Mesodermal cell (in vitro differentiated cells): Measurements from ENCODE around the gene NAALADL2.

Source experiments
- H3K27ac ChIP-seq: 2 replicates; pipeline ENCODE4 v1.7.0; 2013; ENCODE audit warnings: mild to moderate bottlenecking, low read depth, low read length, moderate library complexity; ENCODE audit not compliant: severe bottlenecking
- H3K36me3 ChIP-seq: 2 replicates; pipeline ENCODE4 v1.7.1; 2013; ENCODE audit warnings: mild to moderate bottlenecking, low read length, moderate library complexity; ENCODE audit not compliant: control insufficient read depth, insufficient read depth
- H3K4me1 ChIP-seq: one replicate; pipeline ENCODE4 v1.7.1; 2013; ENCODE audit warnings: mild to moderate bottlenecking, low read length; ENCODE audit not compliant: insufficient read depth, control insufficient read depth, poor library complexity, severe bottlenecking
- H3K4me3 ChIP-seq: 2 replicates; pipeline ENCODE4 v1.7.0; 2013; ENCODE audit warnings: low read length, control low read depth, mild to moderate bottlenecking; ENCODE audit not compliant: insufficient read depth, poor library complexity, severe bottlenecking; ENCODE audit errors: extremely low read depth
- H3K9me3 ChIP-seq: 2 replicates; pipeline ENCODE4 v1.7.1; 2013; ENCODE audit warnings: mild to moderate bottlenecking, low read length, moderate library complexity; ENCODE audit not compliant: control insufficient read depth
- WGBS, 2 experiments: methylation state at CpG; one replicate each; pipeline ENCODE4 v1.1.5; 2013; ENCODE audit warnings: missing lambda C conversion rate in 2 of 2; ENCODE audit not compliant: insufficient coverage in 2 of 2; 5-methylcytosine and 5-hydroxymethylcytosine counted together

NAALADL2 gene

DNA sequence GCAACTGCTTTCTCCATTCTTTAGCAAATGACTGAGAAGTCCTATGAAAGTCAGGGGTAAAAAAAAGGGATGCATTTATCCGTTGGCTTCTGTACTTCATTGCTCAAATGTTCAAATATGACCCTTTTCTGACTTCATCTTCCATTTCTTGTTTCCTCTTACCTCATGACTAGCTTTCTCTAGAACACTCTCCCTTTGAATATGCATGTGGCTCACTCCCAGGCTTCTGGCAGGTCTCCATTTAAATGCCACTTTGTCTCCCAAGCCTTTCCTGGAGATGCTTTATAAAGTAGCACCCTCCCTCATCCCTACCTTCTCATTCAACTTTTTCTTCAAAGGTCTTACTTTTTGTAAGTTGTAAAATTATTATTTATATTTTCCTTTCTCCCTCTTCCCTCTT, 781.8 kb downstream of the NAALADL2 start:
- WGBS, 2 experiments: 50 to 100% methylated on average over 1 of the region's 1 CpG
- no peaks in the 10 kb centered on the region for H3K9me3 ChIP-seq

DNA sequence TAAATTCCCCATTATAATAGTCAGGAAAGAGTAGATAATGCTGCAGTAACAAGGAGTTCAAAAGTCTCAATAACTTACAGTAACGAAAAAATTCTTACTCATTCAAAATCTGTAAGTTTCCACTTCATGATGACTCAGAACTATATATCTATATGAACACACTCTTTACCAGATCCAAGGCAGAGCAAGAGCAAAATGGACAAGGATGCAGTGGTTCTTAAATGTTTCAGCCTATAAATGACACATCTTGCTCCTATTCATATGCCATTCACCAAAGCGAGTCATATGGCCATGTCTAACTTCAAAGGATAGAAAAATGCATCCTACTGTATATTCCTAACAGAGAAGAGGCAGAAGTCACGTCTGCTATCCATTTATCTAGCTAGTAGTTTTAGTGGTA, 787.7 kb downstream of the NAALADL2 start:
- H3K27ac ChIP-seq: no peak overlapping the region
- H3K9me3 ChIP-seq: no peaks in the 10 kb centered on the region
- WGBS, 2 experiments: 80 to 100% methylated on average over 1 to 2 of the region's 3 CpGs
- H3K4me3 ChIP-seq: no peak overlapping the region
- H3K36me3 ChIP-seq: no peaks in the 10 kb centered on the region
- H3K4me1 ChIP-seq: no peaks in the 10 kb centered on the region

More for the DNA sequence above, 781.8 kb downstream of the NAALADL2 start:
- Histone ChIP-seq H3K27ac (no peak overlapping the region), H3K4me3 (no peak overlapping the region), H3K36me3 (no peaks in the 10 kb centered on the region), H3K4me1 (no peaks in the 10 kb centered on the region)

DNA sequence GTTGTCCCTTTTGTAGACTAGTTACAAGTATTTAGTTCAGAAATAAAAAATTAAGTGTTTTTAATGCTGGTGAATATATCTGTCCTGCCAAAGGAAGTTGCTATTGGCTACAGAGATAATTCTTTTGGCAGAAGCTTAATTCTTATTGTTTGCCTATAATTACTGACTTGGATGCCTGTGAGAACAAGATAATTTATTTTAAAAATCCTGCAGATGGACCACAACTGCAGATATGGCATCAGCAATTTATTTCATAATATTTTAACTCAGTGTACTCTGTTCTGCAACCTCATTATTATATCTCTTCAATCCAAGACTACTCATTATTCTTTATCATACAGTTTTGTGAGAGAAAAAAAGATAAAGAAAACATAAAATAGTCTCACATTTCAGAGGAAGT, 789.8 kb downstream of the NAALADL2 start:
- H3K4me3 ChIP-seq: no peak overlapping the region
- no peaks in the 10 kb centered on the region for H3K9me3 ChIP-seq
- H3K36me3 ChIP-seq: no peaks in the 10 kb centered on the region
- H3K27ac ChIP-seq: no peak overlapping the region
- H3K4me1 ChIP-seq: no peaks in the 10 kb centered on the region

DNA sequence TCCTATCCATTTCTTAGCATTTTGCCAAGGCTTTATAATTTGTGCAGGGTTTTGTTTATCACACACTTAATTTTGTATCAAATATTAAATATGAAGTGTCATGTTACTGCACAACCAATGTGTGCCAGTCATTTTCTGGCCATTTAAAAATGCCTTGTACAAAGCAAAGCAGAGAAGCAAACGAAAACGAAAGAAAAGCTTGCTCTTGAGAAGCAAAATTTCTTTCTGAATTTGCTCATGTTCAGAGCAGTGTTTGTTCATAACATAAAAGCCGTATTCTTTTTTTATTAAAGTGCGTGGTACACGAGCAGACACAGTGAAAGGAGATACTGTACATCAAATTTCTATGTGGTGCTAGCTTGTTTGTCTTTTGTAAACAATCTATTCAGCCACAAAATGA, 792.6 kb downstream of the NAALADL2 start:
- H3K9me3 ChIP-seq: no peaks in the 10 kb centered on the region
- 89% methylated on average over 2 to 3 of the region's 5 CpGs for WGBS, 2 experiments
- peaks cover 3% of the 10 kb centered on the region for H3K4me1 ChIP-seq
- H3K36me3 ChIP-seq: no peaks in the 10 kb centered on the region
- no peak overlapping the region for H3K4me3 ChIP-seq
- no peak overlapping the region for H3K27ac ChIP-seq

DNA sequence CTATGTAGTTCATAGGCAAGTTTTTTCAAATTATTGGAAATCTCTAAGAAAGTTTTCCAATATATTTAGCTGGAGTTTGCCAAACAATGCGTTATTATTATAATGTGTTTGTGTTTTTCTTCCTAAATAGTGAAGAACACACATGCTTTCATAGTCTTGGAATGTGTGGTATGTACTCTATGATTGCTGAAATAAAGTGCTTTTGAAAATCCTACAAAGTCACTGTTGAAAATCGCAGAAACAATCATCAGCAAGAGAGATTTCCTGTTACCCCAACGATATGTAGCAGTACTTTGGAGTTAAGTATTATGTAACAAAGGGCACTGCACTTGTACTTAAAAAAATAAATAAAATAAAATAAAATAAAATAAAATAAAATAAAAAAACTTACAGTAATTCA, 796.2 kb downstream of the NAALADL2 start:
- peaks cover 3% of the 10 kb centered on the region for H3K4me1 ChIP-seq
- H3K36me3 ChIP-seq: no peaks in the 10 kb centered on the region
- no CpG with 5 or more reads among the region's 3 CpGs for WGBS, 2 experiments
- H3K27ac ChIP-seq: no peak overlapping the region
- no peak overlapping the region for H3K4me3 ChIP-seq
- H3K9me3 ChIP-seq: no peaks in the 10 kb centered on the region

DNA sequence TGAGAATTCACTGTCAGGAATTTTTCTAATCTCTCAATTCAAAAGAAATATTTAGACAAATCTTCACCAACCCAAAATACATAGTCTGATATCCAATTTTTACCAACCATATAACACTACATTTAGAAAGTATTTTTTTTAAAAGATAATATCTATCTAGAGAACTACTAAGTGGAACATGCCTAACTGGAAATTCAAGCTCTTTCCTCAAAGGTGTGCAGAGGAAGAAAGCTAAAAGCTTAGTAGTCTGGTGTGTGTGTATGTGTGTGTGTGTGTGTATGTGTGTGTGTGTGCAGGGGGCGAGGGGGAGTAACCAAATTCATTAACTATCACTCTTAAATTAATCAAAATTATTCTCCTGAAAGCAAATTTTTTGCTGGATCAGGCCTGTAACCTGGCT, 797.3 kb downstream of the NAALADL2 start:
- H3K9me3 ChIP-seq: no peaks in the 10 kb centered on the region
- no peak overlapping the region for H3K4me3 ChIP-seq
- no CpG with 5 or more reads among the region's 1 CpG for WGBS, 2 experiments
- no peak overlapping the region for H3K27ac ChIP-seq
- peaks cover 3% of the 10 kb centered on the region for H3K4me1 ChIP-seq
- no peaks in the 10 kb centered on the region for H3K36me3 ChIP-seq

DNA sequence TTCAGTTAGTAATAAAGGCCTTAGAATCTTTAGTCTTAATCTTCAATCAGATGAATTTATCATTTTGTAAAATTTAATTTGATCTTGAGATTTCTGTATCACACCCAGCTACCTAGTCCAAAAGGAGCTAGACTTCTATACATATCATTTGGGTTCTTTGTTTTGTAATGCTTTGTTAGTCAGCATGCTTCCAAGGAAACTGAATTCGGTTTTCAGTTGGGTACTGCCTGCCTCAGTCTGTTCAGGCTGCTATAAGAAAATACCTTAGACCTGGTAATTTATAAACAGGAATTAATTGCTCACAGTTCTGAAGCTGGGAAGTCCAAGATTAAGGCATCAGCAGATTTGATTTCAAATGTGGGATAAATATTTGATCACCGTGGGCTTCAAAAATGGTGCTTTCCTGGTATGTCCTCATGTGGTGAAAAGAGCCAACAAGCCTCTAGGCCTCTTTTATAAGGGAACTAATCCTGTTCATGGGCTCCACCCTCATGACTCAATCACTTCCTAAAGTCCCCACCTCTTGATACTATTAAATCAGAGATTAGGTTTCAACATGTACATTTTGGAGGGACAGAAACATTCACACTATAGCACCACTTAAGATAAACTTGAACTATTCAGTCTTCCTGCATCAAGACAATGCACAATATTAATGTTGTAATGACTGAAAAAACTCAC, 800.7 kb downstream of the NAALADL2 start:
- Histone ChIP-seq H3K4me1 (peaks cover 3% of the 10 kb centered on the region), H3K36me3 (no peaks in the 10 kb centered on the region), H3K4me3 (no peak overlapping the region), H3K27ac (no peak overlapping the region), H3K9me3 (no peaks in the 10 kb centered on the region)
- 80 to 88% methylated on average over 1 to 2 of the region's 2 CpGs for WGBS, 2 experiments

DNA sequence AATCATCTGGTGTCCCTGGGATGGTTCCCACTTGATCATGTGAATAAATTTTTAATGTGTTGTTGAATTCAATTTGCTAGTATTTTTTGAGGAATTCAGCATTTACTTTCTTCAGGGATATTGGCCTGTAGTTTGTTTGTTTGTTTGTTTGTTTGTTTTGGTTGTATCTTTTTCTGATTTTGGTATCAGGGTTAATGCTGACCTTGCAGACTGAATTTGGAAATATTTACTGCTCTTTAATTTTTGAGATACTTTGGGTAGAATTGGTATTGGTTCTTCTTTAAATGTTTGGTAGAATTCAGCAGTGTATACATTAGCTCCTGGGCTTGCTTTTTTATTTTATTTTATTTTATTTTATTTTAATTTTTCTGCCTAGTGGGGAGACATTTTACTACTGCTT, 803.7 kb downstream of the NAALADL2 start:
- no peaks in the 10 kb centered on the region for H3K9me3 ChIP-seq
- no peaks in the 10 kb centered on the region for H3K36me3 ChIP-seq
- H3K4me1 ChIP-seq: no peaks in the 10 kb centered on the region
- no peak overlapping the region for H3K4me3 ChIP-seq
- no peak overlapping the region for H3K27ac ChIP-seq

DNA sequence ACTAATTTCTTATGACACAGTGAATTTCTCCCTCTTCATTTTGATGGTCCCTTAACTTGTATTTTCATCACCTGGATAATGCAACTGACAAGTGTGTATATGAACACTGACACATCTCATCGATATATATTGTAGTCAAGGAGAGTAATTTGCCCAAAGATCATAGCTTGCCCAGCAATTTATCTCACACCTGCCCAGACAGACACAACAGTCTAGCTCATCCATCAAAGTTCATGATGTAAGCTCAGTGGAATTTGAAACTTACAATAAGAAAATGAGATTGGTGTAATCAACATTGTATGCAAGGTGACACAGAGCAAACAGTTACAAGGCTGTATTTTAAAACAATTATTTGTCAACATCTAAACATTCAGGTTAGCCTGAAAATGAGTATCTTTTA, 805.8 kb downstream of the NAALADL2 start:
- no peaks in the 10 kb centered on the region for H3K36me3 ChIP-seq
- no peak overlapping the region for H3K4me3 ChIP-seq
- no peaks in the 10 kb centered on the region for H3K4me1 ChIP-seq
- no peaks in the 10 kb centered on the region for H3K9me3 ChIP-seq
- H3K27ac ChIP-seq: no peak overlapping the region
- WGBS, 2 experiments: no CpG with 5 or more reads among the region's 1 CpG

DNA sequence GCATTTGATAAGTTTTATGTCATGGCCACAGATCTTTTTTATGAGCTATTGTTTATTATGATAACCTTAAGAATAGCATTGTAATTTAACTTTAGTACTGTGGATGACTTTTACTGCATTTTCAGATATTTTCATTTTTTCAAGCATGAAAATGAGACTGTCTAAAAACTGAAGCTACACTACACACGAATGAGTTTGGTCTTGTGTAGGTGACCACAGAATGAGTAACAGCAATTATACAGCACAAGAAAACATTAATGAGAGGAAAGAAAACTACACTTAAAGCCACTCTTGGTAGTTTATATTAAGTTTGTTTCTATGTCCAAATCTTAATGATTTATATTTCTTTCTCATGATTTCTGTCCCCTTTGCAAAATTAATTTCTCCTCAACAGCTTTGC, 809.2 kb downstream of the NAALADL2 start:
- Histone ChIP-seq H3K4me1 (no peaks in the 10 kb centered on the region), H3K27ac (no peak overlapping the region), H3K4me3 (no peak overlapping the region), H3K36me3 (no peaks in the 10 kb centered on the region), H3K9me3 (no peaks in the 10 kb centered on the region)
- no CpG with 5 or more reads among the region's 1 CpG for WGBS, 2 experiments

DNA sequence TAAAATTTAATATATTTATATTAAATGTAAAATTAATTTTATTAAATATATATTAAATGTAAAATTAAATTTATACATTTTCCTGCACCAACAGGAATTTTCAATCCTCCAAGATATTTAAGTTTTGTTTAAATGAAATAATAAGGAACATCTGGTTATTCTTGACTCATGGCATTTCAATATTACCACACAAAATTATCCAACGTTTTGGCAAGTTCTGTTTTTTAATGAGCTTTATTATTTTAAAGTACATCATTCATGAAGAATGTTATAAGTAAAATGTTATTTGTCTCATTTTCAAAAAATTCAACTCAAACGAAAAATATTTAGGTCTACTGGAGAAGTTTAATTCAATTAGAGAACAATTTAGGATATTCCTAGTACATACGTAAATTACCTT, 811.4 kb downstream of the NAALADL2 start:
- H3K27ac ChIP-seq: no peak overlapping the region
- no CpG with 5 or more reads among the region's 3 CpGs for WGBS, 2 experiments
- H3K4me1 ChIP-seq: no peaks in the 10 kb centered on the region
- no peaks in the 10 kb centered on the region for H3K36me3 ChIP-seq
- no peaks in the 10 kb centered on the region for H3K9me3 ChIP-seq
- no peak overlapping the region for H3K4me3 ChIP-seq
